ENCODE measurements around the gene MTUS2.

- TF ChIP-seq EZH2 (IDR thresholded peaks at IDR 0.05; ENCODE audit: borderline replicate concordance) = no peak
- no peak for TF ChIP-seq CTCF (IDR thresholded peaks at IDR 0.05; ENCODE audit: poor library complexity)
These were observed 666.4 kb downstream of the MTUS2 start for GRCh38 chr13:29486551-29486950.

Measured in hepatocyte (in vitro differentiated cells).